T-helper 2 cell treated with Interferon-gamma antibody and Interleukin-4, amounts not matched to agents 100 ng/mL and 5 ng/mL, for 36 hours (primary cell): Measurements from ENCODE around the gene NSMCE1. TPM values are rescaled to one million over a fixed set of nuclear protein-coding genes. Genes with fewer than 3 reads are reported as not detected.

Experiments
- intact Hi-C: fragments of 100-400 bp; cut with micrococcal nuclease; formaldehyde crosslinking; loops from one replicate; pipeline ENCODE4 v1.15.1; 2023
- total RNA-seq: library from RNA; stranded (reverse); gene quantifications from 2 replicates; pipeline ENCODE4 v1.2.3, GENCODE V29; 2022

Gene NSMCE1
- total RNA-seq, 1 donor from 2014 or later: 123 TPM

- intact Hi-C loops: no loop called here
These were observed 35.5 kb downstream of the NSMCE1 start for GRCh38 chr16:27232901-27233625.

- intact Hi-C loops: no loop called here
These were observed 36.3 kb downstream of the NSMCE1 start for GRCh38 chr16:27232061-27232900.

- intact Hi-C loops: no loop called here
These were observed 36.9 kb downstream of the NSMCE1 start for GRCh38 chr16:27231692-27232060.

- intact Hi-C loops: loop anchor here (1.0 kb wide), 2 partner anchors 27 to 51 kb away; partner anchors contain the start of gene KDM8
These were observed 38.0 kb downstream of the NSMCE1 start for GRCh38 chr16:27230562-27231001.

- intact Hi-C loops: loop anchor here (1.0 kb wide), 2 partner anchors 27 to 51 kb away; partner anchors contain the start of gene KDM8
These were observed 38.6 kb downstream of the NSMCE1 start for GRCh38 chr16:27229891-27230470.

GRCh38 chr16:27228621-27229501 is 39.7 kb downstream of the NSMCE1 start:
- intact Hi-C loops: no loop called here

GRCh38 chr16:27228045-27228444 is 40.5 kb downstream of the NSMCE1 start:
- intact Hi-C loops: no loop called here

- intact Hi-C loops: no loop called here
These were observed 41.4 kb downstream of the NSMCE1 start for GRCh38 chr16:27226976-27227705.

- intact Hi-C loops: no loop called here
These were observed 42.1 kb downstream of the NSMCE1 start for GRCh38 chr16:27226476-27226875.

DNA sequence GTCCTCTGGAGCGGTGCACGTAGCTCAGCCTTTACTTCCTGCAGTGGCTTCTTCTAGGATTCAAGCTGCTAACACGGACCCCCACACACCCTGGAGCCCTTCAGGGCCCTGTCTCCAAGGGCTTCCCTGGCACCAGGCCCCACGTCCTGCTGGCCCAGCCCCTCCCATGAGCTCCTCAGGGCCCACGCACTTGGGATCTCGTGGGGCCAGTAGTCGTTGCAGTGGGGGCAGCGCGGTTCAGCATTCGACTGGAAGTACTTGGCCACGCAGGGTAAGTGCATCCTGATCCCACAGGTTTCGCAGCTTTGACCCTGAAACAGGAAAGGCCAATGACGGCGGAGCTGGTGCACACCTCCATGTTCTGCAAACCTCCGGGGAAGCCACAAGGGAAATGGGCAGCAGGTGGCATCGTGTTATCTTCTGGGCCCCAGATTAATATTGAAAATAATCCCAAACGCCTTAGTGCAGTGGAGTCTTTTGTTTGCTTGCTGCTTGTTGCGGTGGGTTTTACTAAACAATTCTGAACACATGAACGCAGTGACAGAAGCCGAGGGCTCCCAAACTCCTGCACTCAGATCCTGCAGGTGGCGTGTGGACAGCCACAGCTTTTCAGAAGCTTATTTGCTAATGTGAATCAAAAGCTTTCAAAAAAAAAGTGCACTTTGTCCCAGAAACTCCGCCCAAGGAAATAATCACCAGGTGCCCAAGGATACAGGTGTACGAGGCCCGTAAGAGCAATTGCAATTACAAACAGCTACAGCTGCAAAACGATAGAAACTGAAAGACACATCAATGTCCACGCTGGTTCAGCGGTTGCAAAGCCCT is 42.8 kb downstream of the NSMCE1 start:
- intact Hi-C loops: no loop called here

GRCh38 chr16:27224741-27225300 is 43.8 kb downstream of the NSMCE1 start:
- intact Hi-C loops: no loop called here

DNA sequence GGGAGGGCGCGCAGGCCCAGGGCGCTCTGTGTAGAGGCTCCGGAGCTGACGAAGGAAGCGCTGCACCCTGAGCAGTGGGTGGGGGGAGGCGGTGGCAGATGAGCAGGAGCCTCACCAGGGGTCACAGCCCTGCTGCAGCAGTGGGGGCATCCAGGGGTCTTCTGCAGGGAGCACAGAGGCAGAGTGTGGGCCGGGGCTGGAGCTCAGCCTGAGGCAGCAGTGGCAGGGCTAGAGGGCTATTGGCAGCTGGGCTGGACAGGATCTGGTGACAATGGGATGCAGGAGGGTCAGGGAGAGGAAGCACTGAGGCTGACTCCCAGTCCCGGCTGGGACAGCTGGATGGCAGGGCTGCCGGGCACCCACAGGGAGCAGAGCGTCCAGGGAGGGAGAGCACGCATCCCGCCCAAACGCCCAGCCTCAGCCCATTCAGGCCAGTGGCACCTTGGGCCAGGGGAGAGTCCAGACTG is 44.3 kb downstream of the NSMCE1 start:
- intact Hi-C loops: no loop called here

DNA sequence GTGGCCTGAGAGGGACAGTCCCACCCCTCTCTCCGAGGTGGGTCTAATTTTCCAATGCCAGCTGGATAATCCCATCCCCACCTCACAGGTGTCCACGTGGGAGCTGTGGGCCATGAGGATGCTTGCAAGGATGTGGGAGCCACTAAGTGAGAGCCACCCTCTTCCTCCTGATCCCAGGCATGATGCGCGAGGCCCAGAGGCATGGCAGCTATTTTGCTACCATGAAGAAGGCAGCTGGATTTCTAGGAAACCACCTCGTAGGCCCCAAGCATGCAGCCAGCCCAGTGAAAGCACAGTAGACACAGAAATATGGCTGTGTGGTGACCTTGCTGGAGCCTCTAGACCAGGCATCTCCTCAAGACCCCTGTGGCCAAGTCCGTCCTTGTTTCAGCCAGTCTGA is 44.9 kb downstream of the NSMCE1 start:
- intact Hi-C loops: no loop called here

- intact Hi-C loops: no loop called here
These were observed 45.4 kb downstream of the NSMCE1 start for GRCh38 chr16:27223226-27223610.

DNA sequence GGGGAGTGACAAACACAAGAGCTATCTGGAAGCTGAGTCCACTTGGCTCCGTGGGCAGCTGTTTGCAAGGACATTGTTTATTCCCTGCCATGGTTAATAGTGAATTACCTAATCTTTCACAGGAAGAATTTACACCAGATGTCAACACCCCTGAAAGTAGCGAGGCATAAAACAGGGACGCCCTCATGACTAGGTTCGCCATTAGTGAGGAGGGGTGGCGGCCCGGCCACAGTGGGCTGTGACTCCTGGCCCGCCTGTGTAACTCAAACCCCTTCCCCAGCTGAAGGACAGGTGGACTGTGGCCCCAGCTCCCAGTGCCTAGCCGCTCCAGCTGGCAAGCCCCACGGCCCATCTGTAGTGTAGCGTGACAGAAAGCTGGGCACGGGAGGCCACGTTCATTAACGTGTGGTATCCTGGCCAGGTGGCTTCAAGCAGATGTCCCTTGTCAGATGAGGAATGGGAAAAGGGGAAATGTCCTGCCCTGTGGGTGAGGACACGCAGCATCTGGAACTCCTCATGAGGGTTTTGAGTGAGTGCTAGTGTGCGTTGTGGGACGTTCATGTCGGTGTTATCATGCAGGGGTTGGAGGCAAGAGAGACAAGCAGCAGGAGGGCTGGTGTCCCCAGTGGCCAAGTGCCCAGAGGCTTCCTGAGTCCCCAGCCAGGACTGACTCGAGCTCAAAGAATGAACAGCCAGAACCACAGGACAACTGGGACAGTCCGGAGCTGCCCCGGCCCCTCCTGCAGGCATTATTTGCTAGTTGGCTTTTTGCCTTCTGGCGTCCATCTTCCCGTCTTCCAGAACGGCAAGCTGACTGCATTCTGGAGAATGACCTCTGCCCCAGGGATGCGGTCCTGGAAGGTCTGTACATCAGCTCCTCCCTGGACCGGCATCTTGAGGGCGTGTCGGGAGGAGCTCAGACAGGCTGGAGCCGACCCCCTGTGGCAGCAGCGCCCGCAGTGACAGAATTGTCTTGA is 46.0 kb downstream of the NSMCE1 start:
- intact Hi-C loops: no loop called here

GRCh38 chr16:27221576-27222248 is 46.9 kb downstream of the NSMCE1 start:
- intact Hi-C loops: no loop called here

DNA sequence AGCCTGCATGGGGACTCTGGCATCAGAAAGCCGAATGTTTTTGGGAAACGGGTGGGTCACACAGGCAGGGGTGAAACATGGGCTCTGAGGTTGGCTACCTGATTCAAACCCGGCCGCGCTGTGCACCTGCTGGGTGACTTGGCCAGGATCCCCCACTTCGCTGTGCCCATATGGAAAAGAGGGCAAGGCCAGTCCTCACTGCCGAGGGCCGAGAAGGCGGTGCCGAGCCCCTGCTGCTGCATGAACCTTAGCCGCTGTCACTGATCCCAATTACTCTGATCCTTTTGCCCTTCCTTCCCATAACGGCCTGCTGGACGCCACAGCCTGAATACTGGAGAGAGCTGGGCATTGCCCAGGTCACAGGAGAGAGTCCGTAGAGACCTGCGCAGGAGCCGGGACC is 47.6 kb downstream of the NSMCE1 start:
- intact Hi-C loops: no loop called here
